Measurements from ENCODE around the gene ARHGEF6.

Gene ARHGEF6

GRCh38 chrX:136629084-136629750 lies 151.5 kb downstream of the ARHGEF6 start:
- H3K36me3 ChIP-seq (ENCODE audit: control insufficient read depth in 2 of 2, insufficient read depth in 1 of 2, low read length in 2 of 2), result no peaks in the 10 kb centered on the region
- CTCF ChIA-PET, result interaction anchor here (1.0 to 1.6 kb wide), 2 partner anchors 22 to 94 kb away, joined by 3 read pairs; no protein-coding TSS in a partner anchor
- H3K9me3 ChIP-seq (ENCODE audit: control insufficient read depth, insufficient read depth, low read depth, low read length), result no peaks in the 10 kb centered on the region
- no peak overlapping the region for H3K4me3 ChIP-seq (ENCODE audit: low read depth, low read length)
- no peak for TF ChIP-seq ZBTB11 (tag by site-specific recombination; conservative IDR thresholded peaks at IDR 0.05; ENCODE audit: low read depth)
- no peak for TF ChIP-seq ZNF341 (tag by site-specific recombination; IDR thresholded peaks at IDR 0.05; ENCODE audit: low read depth)
- TF ChIP-seq SCRT2 (tag by site-specific recombination; IDR thresholded peaks at IDR 0.05), result no peak
- TF ChIP-seq EGR2 (tag by site-specific recombination; IDR thresholded peaks at IDR 0.05; ENCODE audit: low read depth), result no peak
- no peak for TF ChIP-seq ZNF473 (tag by site-specific recombination; IDR thresholded peaks at IDR 0.05)
- no peak for TF ChIP-seq ZNF10 (tag by site-specific recombination; IDR thresholded peaks at IDR 0.05)
- no peak for TF ChIP-seq KLF17 (tag by site-specific recombination; IDR thresholded peaks at IDR 0.05)
- no peak for TF ChIP-seq ZNF596 (tag by site-specific recombination; IDR thresholded peaks at IDR 0.05)
- no peak for TF ChIP-seq ZNF664 (tag by site-specific recombination; IDR thresholded peaks at IDR 0.05)
- TF ChIP-seq SP2 (tag by site-specific recombination; IDR thresholded peaks at IDR 0.05), result no peak
- no peak for TF ChIP-seq ZNF521 (tag by site-specific recombination; IDR thresholded peaks at IDR 0.05)
- no peak for TF ChIP-seq HOXC10 (CRISPR knock-in tag; IDR thresholded peaks at IDR 0.05)
- no peak for TF ChIP-seq ZFP3 (tag by site-specific recombination; IDR thresholded peaks at IDR 0.05; ENCODE audit: low read depth)
- no peak for TF ChIP-seq ZFP37 (tag by site-specific recombination; IDR thresholded peaks at IDR 0.05)
- no peak for TF ChIP-seq ZNF423 (tag by site-specific recombination; IDR thresholded peaks at IDR 0.05)
- TF ChIP-seq ZBTB7A (tag by site-specific recombination; IDR thresholded peaks at IDR 0.05; ENCODE audit: low read depth), result no peak
- POLR2A ChIA-PET, result no interaction called here
- H3K4me1 ChIP-seq (ENCODE audit: control insufficient read depth, insufficient read depth, low read length), result no peaks in the 10 kb centered on the region
- H3K27ac ChIP-seq (ENCODE audit: extremely low read depth, low read depth, low read length), result no peak overlapping the region

GRCh38 chrX:136627409-136627808 lies 153.3 kb downstream of the ARHGEF6 start:
- H3K27ac ChIP-seq (ENCODE audit: extremely low read depth, low read depth, low read length), result no peak overlapping the region
- H3K4me3 ChIP-seq (ENCODE audit: low read depth, low read length), result no peak overlapping the region
- POLR2A ChIA-PET, result no interaction called here
- H3K9me3 ChIP-seq (ENCODE audit: control insufficient read depth, insufficient read depth, low read depth, low read length), result no peaks in the 10 kb centered on the region; the same call in 1 of the 2 replicates
- no peaks in the 10 kb centered on the region for H3K36me3 ChIP-seq (ENCODE audit: control insufficient read depth in 2 of 2, insufficient read depth in 1 of 2, low read length in 2 of 2)
- CTCF ChIA-PET, result interaction anchor here (0.6 to 1.8 kb wide), 2 partner anchors 50 to 189 kb away, joined by 3 to 8 read pairs; no protein-coding TSS in a partner anchor
- TF ChIP-seq ZNF133 (tag by site-specific recombination; IDR thresholded peaks at IDR 0.05) (no peak), ZNF221 (tag by site-specific recombination; IDR thresholded peaks at IDR 0.05; ENCODE audit: borderline replicate concordance) (no peak), ZNF311 (tag by site-specific recombination; IDR thresholded peaks at IDR 0.05; ENCODE audit: borderline replicate concordance) (no peak), ZNF19 (tag by site-specific recombination; IDR thresholded peaks at IDR 0.05; ENCODE audit: low read depth) (no peak), ZNF354C (tag by site-specific recombination; IDR thresholded peaks at IDR 0.05; ENCODE audit: borderline replicate concordance, low read depth) (no peak), ZNF37A (tag by site-specific recombination; IDR thresholded peaks at IDR 0.05) (no peak), PRDM6 (tag by site-specific recombination; IDR thresholded peaks at IDR 0.05) (no peak)
- H3K4me1 ChIP-seq (ENCODE audit: control insufficient read depth, insufficient read depth, low read length), result no peaks in the 10 kb centered on the region

All from HEK293 (cell line).